ENCODE results near the gene NEU1.

DNA sequence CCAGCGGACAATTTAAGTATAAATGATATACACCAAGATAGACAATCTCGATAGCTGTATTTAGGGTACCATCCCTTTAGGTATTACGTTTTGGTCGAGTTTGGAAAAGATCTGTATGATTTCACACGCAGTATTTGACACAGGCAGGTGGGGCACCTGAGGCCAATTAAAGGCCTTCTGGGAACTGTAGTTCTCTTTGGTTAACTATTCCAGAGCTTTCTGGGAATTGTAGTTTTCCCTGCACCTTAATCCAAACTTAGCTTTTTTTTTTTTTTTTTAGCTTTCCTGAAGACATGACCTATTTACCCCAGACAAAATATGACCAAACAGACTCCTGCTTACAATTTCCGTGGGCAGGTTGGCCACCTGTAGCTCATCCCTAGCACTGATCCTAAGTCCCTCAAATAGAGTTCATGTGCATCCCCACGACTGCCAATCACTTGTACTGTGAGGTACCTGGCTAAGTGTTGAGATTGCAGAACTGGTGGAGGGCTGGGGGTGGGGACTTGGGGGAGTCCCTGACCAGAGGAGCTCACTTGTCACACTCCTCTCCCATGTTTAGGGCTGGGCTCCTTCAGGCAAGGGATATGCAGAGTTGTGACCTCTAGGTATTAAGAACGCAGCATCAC lies 35.9 kb upstream of the NEU1 start:
- TF ChIP-seq, protein P1, sequence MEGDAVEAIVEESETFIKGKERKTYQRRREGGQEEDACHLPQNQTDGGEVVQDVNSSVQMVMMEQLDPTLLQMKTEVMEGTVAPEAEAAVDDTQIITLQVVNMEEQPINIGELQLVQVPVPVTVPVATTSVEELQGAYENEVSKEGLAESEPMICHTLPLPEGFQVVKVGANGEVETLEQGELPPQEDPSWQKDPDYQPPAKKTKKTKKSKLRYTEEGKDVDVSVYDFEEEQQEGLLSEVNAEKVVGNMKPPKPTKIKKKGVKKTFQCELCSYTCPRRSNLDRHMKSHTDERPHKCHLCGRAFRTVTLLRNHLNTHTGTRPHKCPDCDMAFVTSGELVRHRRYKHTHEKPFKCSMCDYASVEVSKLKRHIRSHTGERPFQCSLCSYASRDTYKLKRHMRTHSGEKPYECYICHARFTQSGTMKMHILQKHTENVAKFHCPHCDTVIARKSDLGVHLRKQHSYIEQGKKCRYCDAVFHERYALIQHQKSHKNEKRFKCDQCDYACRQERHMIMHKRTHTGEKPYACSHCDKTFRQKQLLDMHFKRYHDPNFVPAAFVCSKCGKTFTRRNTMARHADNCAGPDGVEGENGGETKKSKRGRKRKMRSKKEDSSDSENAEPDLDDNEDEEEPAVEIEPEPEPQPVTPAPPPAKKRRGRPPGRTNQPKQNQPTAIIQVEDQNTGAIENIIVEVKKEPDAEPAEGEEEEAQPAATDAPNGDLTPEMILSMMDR (IDR thresholded peaks at IDR 0.05), result peak in 3 of 7 experiments; percentile 11 to 27 (median 21)
- no peak for TF ChIP-seq POLR2A (IDR thresholded peaks at IDR 0.05)
